KMS-11 (cell line): ENCODE results near the gene BANF1.

Experiments used
- H2AFZ ChIP-seq: fragments of 200-600 bp; sonication (generic); 2 replicates; pipeline ENCODE4 v1.6.1; 2016; ENCODE audit warnings: antibody characterized with exemption, mixed run types, low read depth
- H3K27ac ChIP-seq: fragments of 200-600 bp; sonication (generic); 2 replicates; pipeline ENCODE4 v1.6.1; 2016; ENCODE audit warnings: mild to moderate bottlenecking, mixed run types
- H3K27me3 ChIP-seq: fragments of 200-600 bp; sonication (generic); 2 replicates; pipeline ENCODE4 v1.6.1; 2017; ENCODE audit warnings: mild to moderate bottlenecking, low read depth, mixed run types, moderate library complexity; ENCODE audit not compliant: insufficient read depth
- H3K36me3 ChIP-seq: fragments of 200-600 bp; sonication (generic); 2 replicates; pipeline ENCODE4 v1.6.1; 2017; ENCODE audit warnings: mild to moderate bottlenecking, mixed run types; ENCODE audit not compliant: insufficient read depth
- H3K4me1 ChIP-seq: fragments of 200-600 bp; sonication (generic); 2 replicates; pipeline ENCODE4 v1.6.1; 2016; ENCODE audit warnings: mild to moderate bottlenecking, low read depth, mixed run types; ENCODE audit not compliant: poor library complexity, severe bottlenecking
- H3K4me2 ChIP-seq: fragments of 200-600 bp; sonication (generic); 2 replicates; pipeline ENCODE4 v1.7.0; 2016; ENCODE audit warnings: mild to moderate bottlenecking, mixed run types
- H3K4me3 ChIP-seq: fragments of 200-600 bp; sonication (generic); IDR thresholded peaks from 2 replicates; pipeline ENCODE4 v1.6.1; 2017; ENCODE audit warnings: low read depth, low read length, mixed read lengths; ENCODE audit not compliant: insufficient read depth
- H3K79me2 ChIP-seq: fragments of 200-600 bp; sonication (generic); 2 replicates; pipeline ENCODE4 v1.6.1; 2016; ENCODE audit warnings: low read depth, mixed run types; ENCODE audit not compliant: insufficient read depth
- H3K9ac ChIP-seq: fragments of 200-600 bp; sonication (generic); 2 replicates; pipeline ENCODE4 v1.6.1; 2016; ENCODE audit warnings: mild to moderate bottlenecking, mixed run types
- H4K20me1 ChIP-seq: fragments of 200-600 bp; sonication (generic); 2 replicates; pipeline ENCODE4 v1.6.1; 2016; ENCODE audit warnings: mild to moderate bottlenecking, mixed run types; ENCODE audit not compliant: insufficient read depth
- TF ChIP-seq, protein P1 (sequence below): fragments of 200-600 bp; sonication (generic); conservative IDR thresholded peaks from 2 replicates; pipeline ENCODE4 v1.6.1; 2017; ENCODE audit warnings: low read depth, mild to moderate bottlenecking, antibody characterized with exemption, low read length, moderate library complexity, mixed read lengths

Gene BANF1, protein sequence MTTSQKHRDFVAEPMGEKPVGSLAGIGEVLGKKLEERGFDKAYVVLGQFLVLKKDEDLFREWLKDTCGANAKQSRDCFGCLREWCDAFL

DNA sequence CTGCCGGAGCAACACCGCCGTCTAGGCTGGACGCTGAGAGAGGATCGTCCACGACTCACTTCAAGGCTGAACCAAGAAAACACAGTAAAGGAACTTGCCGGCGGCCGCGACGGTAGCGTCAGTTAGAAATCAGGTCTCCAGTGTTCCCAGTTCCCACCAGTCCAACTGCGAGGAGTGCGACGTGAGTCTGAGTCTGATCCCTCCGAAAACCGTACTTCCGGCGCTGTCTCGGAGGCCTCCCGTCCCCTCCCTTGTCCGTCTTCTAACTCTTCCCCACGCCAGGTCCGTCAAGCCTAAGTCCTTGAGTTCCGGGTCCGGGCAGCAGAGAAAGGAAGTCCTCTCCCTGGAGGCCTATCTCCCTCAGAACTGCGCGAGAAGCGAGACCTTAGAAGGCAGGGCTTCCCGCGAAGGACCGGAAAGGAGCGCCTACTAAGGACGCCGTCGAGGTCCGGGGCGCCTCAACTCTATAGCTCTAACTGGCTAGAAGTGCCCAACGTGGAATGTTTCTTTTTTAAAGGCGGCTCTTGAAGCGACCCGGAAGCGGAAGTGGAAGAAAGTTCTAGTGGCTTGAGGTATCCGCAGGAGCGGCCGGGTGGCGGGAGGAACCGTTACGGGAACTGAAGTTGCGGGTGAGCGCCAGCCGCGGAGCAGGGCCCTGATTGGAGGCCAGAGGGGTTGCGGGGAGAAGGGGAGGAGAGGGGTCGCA lies at the start of gene BANF1, which contains the start of gene EIF1AD:
Gene BANF1 (plus strand): TSS at position 562 of the 706 bp plus-strand sequence. CDS start 748 bp downstream, outside the sequence.
Gene EIF1AD (minus strand): TSS at position 216 of the 706 bp plus-strand sequence. CDS start 1,768 bp downstream, outside the sequence.
- H3K36me3 ChIP-seq = peaks cover 5% of the 10 kb centered on the region; the same call in 1 of the 2 replicates
- H3K79me2 ChIP-seq = peaks cover 27% of the 10 kb centered on the region
- H4K20me1 ChIP-seq = no peaks in the 10 kb centered on the region
- TF ChIP-seq, protein P1, sequence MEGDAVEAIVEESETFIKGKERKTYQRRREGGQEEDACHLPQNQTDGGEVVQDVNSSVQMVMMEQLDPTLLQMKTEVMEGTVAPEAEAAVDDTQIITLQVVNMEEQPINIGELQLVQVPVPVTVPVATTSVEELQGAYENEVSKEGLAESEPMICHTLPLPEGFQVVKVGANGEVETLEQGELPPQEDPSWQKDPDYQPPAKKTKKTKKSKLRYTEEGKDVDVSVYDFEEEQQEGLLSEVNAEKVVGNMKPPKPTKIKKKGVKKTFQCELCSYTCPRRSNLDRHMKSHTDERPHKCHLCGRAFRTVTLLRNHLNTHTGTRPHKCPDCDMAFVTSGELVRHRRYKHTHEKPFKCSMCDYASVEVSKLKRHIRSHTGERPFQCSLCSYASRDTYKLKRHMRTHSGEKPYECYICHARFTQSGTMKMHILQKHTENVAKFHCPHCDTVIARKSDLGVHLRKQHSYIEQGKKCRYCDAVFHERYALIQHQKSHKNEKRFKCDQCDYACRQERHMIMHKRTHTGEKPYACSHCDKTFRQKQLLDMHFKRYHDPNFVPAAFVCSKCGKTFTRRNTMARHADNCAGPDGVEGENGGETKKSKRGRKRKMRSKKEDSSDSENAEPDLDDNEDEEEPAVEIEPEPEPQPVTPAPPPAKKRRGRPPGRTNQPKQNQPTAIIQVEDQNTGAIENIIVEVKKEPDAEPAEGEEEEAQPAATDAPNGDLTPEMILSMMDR = no peak
- peaks cover 16% of the 10 kb centered on the region for H3K4me1 ChIP-seq
- no peaks in the 10 kb centered on the region for H3K27me3 ChIP-seq
- H2AFZ ChIP-seq = peak within 1 kb of the TSS; percentile 58; the same call in 1 of the 2 replicates
- H3K27ac ChIP-seq = peak within 1 kb of the TSS; percentile 72
- H3K9ac ChIP-seq = peak within 1 kb of the TSS; percentile 63
- no peak within 1 kb of the TSS for H3K4me3 ChIP-seq
- peak within 1 kb of the TSS; percentile 72 for H3K4me2 ChIP-seq

DNA sequence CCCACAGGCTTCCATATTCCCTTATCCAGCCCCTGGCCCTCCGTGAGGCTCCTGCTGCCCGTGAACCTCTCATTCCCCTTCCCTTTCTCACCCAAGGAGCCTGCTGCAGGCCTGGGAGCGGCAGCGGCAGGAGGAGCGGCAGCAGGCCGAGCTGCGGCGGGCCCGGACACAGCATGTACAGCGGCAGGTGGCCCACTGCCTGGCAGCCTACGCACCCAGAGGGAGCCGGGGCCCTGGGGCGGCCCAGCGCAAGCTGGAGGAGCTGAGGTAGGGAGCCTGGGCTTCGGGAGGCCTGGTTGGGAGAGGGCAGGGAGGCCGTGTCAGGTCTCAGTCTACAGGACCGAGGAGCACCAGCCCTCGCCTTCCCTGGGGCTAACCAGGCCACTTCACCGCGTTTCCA lies 48.8 kb upstream of the BANF1 start:
- Histone ChIP-seq H3K79me2 (no peaks in the 10 kb centered on the region), H3K27ac (no peak overlapping the region), H3K4me2 (no peak overlapping the region), H3K4me1 (peaks cover 13% of the 10 kb centered on the region), H2AFZ (no peak overlapping the region), H3K36me3 (no peaks in the 10 kb centered on the region), H4K20me1 (no peaks in the 10 kb centered on the region), H3K9ac (no peak overlapping the region), H3K27me3 (no peaks in the 10 kb centered on the region), H3K4me3 (no peak overlapping the region)
- TF ChIP-seq, protein P1 = no peak

DNA sequence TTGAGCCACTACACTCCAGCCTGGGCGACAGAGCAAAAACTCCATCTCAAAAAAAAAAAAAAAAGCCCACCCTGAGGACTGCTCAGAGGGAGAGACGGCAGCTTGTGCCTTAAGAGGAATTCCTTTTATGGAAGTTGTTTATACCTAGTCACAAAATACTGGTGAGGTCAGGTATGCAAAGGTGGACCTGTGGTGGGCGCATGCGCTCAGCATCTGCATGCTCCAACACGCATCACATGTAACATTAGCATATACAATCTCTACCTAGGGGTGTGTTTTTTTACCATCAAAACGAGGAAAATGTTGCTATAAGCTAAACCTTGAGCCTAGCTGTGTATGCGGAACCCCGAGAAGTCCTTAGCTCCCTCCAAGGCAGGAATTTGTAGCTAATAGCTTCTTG lies 47.5 kb upstream of the BANF1 start:
- Histone ChIP-seq H3K79me2 (no peaks in the 10 kb centered on the region), H3K4me2 (no peak overlapping the region), H3K36me3 (no peaks in the 10 kb centered on the region), H3K27me3 (no peaks in the 10 kb centered on the region), H3K27ac (no peak overlapping the region), H4K20me1 (no peaks in the 10 kb centered on the region), H2AFZ (no peak overlapping the region), H3K9ac (no peak overlapping the region), H3K4me3 (no peak overlapping the region), H3K4me1 (peaks cover 13% of the 10 kb centered on the region)
- TF ChIP-seq, protein P1 = no peak

DNA sequence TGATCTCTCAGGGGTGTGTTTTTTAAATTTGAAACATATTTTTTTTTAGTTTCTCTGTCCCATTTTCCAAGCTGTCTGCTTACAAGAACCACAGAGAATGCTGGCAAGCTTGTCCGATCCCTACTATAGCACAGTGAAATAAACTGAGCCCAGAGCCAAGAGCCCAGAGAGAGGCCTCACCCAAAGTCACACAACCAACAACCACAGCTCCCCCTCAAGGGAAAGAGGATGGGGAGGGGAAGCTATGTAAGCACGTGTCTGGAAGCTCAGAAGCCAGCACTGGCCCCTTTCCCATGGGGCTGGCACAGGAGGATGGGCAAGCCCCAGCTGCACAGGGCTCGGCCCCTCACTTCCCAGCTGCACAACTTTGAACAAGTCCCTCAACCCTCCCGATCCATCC lies 44.0 kb upstream of the BANF1 start:
- no peak overlapping the region for H3K4me2 ChIP-seq

More for the DNA sequence above, 44.0 kb upstream of the BANF1 start:
- Histone ChIP-seq H3K4me1 (peaks cover 29% of the 10 kb centered on the region), H3K4me3 (no peak overlapping the region), H2AFZ (no peak overlapping the region), H3K27me3 (no peaks in the 10 kb centered on the region), H3K36me3 (no peaks in the 10 kb centered on the region), H3K9ac (no peak overlapping the region), H3K79me2 (peaks cover 15% of the 10 kb centered on the region), H3K27ac (no peak overlapping the region), H4K20me1 (0 out of 2 replicates have a peak, but pooled peaks cover 3% of the 10 kb centered on the region)
- TF ChIP-seq, protein P1 = no peak
